Stimulated activated CD8-positive, alpha-beta memory T cell treated with anti-CD3 and anti-CD28 coated beads, Interleukin-4, amount 100 ng/mL, for 1 hour (primary cell): Measurements from ENCODE around the gene CENPE.

Experiments
- DNase-seq, 2 donors: peaks; one replicate each; pipeline ENCODE4 v3.0.0-alpha.2; 2020; ENCODE audit warnings: low read depth in 2 of 2, low spot score in 1 of 2

CENPE gene

GRCh38 chr4:103075894-103076746 is 122.0 kb downstream of the CENPE start:
- DNase-seq, result peak; percentile 21 to 41

DNA sequence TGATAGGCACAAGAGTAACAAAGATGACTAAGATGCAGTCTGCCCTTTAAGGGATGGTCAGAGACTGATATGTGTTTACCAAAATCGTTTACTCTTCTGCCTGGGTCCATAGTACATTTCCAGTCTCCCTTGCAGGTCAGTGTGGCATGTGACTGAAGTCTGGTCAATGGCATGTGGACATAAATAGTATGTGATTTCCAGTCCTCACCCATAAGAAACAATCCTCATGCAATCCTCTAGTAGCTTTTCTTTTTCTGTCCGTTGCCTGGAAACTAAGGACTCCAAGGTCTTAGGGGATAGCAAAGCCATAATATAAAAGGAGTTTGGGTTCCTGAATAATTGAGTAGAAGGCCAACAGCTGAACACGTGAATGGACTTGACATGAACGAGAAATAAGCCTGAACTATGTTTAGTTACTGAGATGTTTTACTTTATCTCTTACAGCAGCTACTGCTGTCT is 122.7 kb downstream of the CENPE start:
- DNase-seq, result no peak

DNA sequence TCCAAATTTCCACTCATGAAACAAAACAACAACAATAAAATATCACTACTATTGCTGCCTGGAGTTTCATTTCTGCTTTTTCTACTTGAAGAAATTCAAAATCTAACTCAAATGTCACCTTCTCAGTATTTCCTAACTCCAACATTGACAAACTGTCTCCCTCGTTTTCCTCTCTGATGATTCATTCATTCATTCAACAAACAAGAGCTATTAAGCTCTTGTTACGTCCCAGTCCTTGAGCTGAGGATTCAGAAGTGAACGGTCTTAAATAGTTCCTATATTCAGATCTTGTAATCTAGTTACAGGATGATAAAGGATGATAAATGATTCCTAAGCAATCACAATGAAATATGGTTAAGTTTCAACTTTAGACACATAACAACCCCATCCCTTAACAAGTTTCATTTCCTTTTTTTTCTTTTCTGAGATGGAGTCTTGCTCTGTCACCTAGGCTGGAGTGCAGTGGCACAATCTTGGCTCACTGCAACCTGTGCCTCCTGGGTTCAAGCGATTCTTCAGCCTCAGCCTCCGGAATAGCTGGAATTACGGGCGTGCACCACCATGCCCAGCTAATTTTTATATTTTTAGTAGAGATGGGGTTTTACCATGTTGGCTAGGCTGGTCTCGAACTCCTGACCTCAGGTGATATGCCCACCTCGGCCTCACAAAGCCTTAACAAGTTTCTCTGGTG is 123.3 kb downstream of the CENPE start:
- DNase-seq, result no peak

DNA sequence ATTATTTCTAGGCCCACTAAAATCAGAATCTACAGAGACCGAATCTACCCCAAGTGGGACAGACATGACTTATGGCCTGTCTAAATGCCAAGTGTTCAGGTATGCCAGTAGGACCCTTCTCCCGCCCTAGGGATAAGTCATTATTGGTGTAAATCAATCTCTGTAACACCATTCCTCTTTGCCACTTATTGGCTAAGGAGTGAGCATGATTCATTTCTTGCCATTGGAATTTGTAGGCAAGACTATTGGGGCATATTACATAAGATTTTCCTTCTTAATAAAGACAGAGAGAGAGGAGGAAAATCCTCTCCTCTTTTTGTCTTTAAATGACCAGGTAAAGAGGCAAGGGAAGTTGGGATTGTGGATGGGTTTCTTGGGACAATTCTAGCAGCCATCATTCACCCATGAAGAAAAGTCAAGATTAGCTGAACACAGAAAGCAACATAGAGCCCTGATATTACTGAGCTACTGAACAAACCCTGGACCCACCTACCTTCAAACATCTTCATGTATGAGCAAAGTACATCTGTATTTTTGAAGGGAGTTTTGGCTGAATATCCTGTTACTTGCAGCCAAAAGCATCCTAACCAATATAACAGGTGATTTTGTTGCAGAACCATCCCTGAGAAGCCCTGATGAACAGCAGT is 124.2 kb downstream of the CENPE start:
- no peak for DNase-seq

DNA sequence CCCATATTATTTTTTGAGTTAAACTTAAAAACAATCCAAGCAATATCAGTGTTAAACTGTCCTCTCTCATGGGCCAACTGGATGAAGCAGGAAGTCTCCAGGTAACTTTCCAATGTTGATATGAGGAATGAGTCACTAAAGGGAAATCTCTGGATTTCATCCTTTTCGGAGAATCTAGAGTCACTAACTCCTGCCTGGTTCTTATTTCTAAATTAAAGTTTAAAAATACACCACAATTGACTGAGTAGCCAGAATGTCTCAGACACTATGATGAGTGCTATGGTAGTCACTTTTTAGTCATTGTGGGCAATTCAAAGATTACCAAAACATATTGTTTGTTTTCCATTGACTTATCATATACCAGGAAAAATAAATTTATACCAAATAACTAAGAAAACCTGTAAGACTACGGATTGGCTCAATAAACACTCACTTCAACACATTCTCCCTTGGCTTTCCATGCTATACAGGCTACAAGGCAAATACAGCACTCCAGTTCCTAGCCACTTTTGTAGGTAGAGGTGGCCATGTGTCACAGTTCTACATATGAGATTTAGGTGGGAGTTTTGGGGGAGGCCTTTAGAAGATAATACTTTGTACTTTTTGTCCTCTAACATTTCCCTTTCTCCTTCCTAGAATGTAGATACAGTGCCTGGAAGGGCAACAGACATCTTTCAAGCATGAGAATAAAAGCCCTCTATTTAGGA is 130.1 kb downstream of the CENPE start:
- no peak for DNase-seq

- no peak for DNase-seq
Observed at GRCh38 chr4:103060453-103061148, 137.5 kb downstream of the CENPE start.
